HG02623 (cell line): ENCODE data around the gene OR51D1.

Experiments
- ATAC-seq: cut with Tn5 transposase; IDR thresholded peaks from one replicate; pipeline ENCODE4 v1.9.1; 2021; ENCODE audit warnings: moderate library complexity; ENCODE audit not compliant: unreplicated experiment

Gene OR51D1

DNA sequence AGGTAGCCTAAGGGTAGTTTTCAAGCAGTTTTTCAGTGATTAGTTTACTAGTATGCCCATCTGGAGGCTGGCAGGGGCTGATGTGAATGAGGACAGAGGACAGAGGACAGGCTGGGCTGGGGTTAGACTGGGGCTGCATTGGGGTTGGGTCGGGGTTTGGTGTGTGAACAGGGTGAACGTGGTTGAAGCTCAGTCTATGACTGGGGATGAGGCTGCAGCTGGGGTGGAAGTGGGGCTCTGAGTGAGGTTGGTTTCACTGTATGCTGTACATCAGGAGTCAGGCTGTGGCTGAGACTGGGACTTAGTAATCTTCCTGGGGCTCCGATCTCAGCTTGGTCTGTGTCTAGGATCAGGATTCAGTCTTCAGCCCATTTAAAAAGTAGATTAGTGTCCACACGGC lies 7.0 kb downstream of the OR51D1 start:
- no peak for ATAC-seq

DNA sequence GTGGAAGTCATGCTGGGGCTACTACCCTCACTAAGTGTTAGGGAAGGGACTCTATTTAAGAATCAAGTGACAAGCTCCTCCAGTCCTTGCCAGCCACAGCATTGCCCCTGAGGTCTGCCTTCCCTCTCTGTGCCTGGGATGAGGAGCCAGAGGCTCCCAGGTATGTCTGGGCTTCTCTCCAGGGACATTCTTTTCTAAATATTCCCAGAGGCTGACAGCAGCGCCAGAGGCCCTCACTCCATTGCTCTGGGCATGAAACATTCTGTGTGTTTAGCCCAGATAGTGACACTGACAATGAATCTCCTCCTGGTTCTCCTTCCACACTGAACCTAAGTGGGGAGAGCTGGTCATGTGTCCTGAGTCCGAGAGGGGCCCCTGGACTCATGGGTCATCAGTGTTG lies 8.7 kb downstream of the OR51D1 start:
- no peak for ATAC-seq

DNA sequence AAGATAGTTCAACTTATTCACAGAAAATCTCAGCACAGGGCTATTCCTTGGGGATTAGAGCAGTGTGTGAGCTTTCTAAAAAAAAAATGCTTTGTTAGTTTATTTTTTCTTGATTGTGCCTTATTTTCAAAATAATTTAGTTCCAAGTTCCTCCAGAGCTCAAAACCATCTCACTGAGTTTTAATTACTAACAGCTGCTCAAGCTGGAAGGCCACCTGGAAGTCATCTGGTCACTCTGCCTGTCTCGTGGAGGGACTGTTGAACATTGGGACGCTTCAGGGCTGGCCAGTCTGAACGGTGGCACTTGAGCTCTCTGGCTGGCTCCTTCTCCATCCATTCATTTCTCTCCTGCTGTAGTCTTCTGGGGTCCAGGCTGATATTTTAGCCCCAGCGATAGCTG lies 10.5 kb downstream of the OR51D1 start:
- no peak for ATAC-seq

DNA sequence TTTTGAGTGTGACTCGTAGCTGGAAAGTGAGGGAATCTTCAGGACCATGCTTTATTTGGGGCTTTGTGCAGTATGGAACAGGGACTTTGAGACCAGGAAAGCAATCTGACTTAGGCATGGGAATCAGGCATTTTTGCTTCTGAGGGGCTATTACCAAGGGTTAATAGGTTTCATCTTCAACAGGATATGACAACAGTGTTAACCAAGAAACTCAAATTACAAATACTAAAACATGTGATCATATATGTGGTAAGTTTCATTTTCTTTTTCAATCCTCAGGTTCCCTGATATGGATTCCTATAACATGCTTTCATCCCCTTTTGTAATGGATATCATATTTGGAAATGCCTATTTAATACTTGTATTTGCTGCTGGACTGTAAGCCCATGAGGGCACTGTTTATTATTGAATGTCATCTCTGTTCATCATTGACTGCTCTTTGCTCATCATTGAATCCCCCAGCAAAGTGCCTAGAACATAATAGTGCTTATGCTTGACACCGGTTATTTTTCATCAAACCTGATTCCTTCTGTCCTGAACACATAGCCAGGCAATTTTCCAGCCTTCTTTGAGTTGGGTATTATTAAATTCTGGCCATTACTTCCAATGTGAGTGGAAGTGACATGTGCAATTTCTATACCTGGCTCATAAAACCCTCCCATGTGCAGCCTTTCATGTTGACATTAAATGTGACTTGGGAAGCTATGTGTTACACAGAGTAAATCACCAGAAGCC lies 17.5 kb downstream of the OR51D1 start:
- no peak for ATAC-seq

DNA sequence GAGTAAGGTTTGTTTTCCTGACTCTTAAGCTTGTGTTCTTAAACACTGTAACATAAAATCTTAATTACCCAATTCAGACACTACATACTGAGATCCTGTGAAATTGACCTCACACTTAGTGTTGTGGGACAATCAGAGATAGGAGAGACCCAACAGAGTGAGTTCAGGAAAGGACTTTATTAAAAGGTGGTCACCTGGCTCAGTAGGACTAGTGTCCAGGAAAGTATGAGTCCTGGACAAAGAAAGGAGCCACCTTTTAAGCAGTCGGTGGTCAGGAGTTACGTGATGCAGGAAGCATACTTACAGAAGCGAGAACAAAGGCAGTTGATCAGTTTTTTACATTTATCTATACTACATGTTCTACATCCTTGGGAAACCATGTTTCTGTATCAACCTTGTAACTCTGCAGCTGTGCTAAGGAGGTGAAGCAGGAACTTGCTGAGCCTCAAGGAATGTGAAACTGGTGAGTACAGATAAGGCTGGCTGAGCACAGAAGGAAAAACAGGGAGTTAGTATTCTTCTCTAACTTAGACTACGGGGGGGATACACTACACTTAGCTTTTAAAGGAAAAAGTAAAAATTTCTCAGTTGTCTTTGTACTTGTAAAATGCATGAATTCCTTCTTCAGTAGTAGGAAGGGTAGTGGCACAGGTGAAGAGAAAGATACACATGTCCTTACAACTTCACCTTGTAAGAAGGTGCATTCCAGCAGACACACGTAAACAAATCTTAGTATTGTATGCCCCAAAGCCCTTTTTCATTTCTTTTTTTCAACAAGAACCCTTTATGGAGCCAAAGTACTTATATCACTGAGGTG lies 21.6 kb downstream of the OR51D1 start:
- ATAC-seq = no peak

DNA sequence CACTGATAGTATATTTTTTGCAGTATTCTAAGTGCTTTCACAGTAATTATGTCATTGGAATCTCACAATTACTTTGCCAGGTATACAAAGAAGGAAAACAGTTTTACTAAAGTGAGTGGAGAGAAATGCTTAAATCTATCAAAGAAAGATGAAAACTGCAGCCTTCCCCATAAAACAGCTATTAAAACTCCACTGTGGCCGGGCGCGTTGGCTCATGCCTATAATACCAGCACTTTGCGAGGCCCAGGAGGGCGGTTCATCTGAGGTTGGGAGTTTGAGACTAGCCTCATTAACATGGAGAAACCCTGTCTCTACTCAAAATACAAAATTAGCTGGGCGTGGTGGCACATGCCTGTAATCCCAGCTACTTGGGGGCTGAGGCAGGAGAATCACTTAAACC lies 25.6 kb downstream of the OR51D1 start:
- no peak for ATAC-seq

DNA sequence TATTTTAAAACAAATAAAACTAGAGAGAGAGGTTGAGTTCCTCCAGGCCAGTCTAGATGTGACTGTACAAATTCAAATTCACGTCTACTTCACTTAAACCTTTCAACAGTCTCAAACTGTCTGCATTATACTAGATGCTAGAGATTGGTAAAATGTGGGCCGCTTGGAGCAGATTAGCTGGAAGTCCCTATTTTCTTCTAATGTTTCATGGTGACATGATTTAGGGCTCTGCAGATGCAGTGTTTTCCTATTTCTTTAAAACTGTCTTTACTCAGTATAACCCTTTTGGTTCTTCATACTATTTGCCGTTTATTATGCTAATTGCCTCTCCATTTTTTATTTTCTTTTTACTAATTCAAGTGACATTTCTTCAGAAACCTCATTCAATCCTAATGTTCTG lies 26.9 kb downstream of the OR51D1 start:
- no peak for ATAC-seq

DNA sequence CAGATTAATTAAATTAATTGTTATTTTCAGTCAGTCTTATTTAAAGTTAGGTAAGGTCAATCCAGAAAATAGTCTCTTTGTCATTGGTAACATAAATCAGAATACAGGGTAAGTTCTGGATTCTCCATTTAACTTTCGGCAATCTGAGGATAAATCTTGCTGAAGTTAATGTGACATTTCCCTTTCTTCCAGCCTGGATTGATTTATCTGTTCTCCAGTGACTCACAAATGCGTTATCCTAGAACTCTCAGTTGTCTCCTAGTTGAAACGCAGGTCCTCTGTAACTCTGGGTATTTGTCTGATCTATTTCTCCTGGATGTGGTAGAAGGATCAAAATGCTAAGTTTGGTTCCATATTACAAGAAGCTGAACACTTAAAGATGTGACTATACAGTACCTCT lies 27.5 kb downstream of the OR51D1 start:
- ATAC-seq = no peak

DNA sequence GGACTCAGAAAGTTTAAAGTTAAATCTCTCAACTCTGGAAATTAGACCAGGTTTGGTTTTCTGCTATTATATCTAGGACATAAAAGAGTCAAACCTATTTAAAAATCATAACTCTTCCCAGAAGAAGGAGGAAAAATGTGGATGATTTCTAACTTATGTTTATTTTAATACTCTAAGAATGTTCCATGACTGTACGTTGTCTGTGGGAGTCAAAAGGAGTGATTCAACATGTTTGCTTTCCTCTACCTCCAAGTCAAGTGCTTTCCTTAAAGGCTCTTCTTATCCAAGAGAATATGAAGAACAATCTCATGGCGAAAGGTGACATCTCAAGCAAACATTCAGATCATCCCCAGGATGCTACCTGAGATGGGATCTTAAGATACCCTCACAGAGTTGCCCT lies 28.1 kb downstream of the OR51D1 start:
- no peak for ATAC-seq

DNA sequence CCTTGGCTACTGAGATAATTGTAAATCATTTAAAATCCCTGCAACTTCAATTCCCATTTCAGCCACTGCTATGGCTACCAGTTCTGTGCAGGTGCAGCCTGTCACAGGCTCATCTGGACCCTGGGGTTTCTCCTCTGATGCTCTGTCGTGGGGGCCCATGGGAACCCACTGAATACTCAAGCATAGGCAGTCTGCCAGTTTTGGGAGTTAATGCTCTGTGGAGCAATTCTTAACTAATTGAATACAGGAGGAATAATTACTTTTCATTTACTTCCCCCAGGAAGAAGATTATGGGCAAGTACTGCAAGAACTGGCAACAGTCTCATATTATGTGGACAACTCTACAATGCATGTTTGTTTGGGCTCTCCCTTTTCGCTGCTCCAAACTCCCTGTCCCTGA lies 34.5 kb downstream of the OR51D1 start:
- ATAC-seq = no peak

DNA sequence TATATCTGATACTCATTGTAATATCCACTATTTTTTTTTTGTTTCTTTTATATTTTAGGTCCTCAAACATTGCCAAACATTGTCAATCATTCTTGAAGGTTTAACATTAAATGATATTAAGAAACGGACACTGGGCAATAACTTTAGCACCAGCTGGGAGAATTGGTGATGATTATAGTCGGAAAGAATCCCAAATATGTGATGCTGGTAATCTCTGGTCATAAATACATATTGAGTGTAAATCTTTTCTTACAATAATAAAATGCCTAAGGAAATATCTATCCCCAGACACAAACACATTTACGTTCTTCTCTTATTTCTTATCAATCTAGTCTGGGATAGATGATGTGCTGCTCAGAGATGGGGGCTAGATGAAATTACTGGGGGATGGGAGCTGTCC lies 35.2 kb downstream of the OR51D1 start:
- no peak for ATAC-seq

DNA sequence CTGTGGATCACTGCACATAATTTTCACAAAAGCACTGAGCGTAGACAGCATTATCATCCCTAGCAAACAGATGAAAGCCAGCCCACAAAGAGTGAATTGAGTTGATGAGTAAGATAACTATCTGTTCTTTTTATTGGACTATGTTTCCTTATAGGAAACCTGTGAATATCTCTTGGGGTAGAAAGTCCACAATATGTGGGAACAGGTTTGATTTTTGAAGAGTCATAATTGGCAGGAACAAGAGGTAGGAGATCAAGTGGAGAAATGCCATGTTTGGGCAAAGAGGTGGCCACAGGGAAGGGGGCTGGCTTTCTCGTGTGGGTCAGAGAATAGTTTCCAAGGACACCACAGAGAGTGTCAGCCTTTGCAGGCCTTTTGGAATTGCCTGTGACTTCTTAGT lies 36.5 kb downstream of the OR51D1 start:
- no peak for ATAC-seq

DNA sequence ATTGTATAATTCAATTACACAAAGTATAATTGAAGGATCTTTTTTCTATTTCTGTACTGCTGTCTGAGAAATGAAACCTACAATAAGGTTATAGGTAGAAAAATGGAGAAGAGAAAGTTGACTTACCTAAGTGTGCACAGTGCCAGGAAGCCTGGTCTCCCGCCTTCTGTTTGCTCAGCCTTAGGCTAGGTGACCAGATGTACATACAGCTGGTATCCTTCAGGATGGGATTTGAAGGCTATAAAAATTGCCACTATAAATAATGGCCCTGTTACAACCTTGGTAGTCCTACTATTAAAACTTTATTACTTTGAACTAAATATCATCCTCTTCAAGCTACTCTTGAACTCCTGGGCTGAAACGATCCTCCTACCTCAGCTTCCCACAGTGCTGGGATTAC lies 40.7 kb downstream of the OR51D1 start:
- no peak for ATAC-seq

DNA sequence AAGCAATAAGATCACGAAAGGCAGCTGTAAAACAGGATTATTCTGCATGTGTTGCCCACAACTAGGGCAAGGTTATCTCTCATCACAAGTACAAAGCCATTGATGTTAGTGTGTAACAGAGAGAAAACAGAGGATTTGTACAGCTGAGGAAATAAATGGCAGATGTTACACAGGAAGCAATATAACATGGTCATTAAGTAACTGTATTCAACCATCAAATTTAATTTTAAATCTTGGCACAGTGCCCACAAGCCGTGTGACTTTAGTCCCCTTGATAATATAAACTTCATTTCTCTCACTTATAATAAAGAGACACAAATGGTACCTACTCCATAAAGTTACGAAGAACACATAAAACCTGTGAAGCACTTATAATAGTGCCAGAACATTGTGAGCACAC lies 43.1 kb downstream of the OR51D1 start:
- ATAC-seq = no peak

DNA sequence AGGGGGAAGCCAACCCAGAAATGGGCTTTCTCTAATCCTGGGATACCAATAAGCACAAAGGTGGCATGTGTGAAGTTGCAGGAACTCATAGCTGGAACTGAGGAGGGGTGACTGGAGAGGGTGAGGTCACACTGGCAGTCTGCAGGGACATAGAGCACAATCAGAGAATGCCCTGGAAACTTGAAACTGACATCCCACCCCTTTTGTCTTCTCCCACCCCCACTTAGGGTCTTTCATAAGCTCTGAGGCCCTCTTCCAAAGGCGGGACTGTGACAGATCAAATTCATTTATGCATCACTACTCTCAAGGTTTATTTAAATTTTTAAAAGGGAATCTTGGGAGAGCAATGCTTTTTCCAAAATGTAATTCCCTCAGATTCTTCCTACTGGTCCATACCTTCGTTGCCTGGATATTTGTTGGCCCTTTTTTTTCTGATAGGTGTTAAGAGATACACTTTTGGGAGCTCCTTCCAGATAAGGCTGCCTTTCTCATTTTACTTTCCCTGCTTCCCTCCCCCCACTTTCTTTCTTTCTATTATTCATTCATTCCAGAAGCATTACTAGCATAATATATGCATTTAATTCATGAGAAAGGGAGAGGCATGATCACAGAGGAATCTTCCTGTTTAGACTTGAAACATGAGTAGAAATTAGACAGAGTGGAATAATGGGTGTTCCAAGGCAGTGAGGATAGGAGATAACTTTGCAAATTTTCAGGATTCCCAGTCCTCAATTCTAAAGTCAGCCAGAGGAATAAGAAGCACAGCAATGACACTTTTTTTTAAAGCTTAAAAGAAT lies 45.5 kb downstream of the OR51D1 start:
- no peak for ATAC-seq

DNA sequence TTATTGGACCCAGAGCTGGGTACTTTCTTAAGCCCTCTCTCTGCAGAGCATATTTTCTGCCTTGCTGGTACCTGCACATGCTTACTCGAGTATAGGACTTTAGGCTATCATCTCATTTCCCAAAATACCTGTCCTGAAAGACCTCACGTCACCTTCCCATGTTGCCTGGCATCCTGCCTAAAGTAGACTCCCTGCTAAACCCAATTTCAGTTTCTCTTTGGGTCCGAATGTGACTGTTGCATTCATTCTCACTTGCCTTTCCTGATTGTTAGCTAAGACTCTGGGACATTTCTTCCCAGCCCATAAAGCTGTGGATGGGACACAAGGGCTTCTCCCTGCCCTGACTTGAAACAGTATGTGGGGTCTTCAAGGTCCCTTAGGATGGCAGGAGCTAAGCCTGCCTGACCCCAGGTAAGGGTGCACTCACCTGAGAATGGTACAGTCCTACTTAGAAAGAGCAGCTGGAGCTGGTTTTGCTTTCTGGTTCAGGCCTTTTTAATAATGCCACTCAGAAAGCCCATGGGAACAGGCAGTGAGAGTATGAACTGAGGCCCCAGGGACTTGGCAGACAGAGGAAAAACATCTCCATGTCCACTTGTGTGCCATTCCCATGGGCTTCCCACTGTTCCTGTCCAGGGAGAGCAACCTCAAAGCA lies 47.5 kb downstream of the OR51D1 start:
- no peak for ATAC-seq
